GM18508 (cell line): ENCODE data around the gene NKG7.

Experiments
- ATAC-seq: cut with Tn5 transposase; IDR thresholded peaks from one replicate; pipeline ENCODE4 v1.9.1; 2021; ENCODE audit warnings: moderate number of reproducible peaks; ENCODE audit not compliant: insufficient read depth, unreplicated experiment

Gene NKG7

DNA sequence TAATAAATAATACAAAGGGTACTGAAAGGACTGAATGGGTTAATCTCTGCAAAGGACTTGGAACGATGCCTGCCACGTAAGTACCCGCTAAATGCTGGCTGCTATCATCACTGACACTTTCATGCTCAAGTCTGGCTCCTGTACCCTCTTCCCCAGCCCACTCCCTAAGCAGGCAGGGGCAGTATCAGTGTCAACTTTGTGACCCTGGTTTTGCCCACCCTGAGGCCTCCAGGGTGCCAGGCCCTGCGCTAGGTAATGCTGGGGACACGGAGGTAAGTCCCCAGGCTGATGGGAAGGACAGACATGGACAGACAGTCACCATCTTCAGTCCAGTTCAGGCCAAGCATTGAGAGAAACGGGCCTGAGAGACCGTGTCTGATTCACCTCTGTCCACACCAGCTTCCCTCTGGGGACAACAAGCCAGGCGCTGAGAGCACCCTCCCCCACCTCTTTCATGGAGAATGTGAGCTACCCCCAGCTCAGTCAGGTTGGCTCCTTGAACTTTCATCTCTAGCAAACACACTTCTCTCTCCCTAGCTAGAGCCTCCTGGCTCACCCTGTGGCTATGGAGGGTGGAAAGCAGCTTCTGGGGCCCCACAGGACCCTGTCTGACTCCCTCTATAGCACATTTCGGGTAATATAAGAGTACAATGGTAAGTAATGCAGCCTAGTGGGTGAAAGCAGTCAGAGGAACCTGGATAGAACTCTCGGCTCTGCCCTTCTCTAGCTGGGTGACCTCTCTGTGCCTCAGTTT, 7.1 kb downstream of the NKG7 start:
- ATAC-seq: no peak

GRCh38 chr19:51364200-51365106, 8.0 kb downstream of the NKG7 start:
- ATAC-seq: no peak

GRCh38 chr19:51361239-51361638, 11.2 kb downstream of the NKG7 start:
- no peak for ATAC-seq

DNA sequence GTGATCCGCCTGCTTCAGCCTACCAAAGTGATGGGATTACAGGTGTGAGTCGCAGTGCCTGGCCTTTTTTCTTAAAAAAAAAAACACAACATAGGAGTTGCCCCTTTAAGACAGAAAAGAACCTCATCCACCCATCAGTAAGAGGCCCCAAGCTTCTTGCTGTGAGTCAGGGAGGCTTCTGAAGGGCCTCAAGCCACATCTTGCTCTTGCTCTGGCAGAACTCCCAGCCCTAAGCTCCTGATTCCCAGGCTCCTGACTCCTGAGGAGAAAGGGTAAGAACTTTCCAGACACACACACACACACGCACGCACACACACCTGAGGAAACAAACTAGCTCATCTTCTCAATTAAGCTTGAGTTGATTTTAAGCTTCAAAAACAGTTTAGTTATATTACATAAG, 13.2 kb downstream of the NKG7 start:
- no peak for ATAC-seq

DNA sequence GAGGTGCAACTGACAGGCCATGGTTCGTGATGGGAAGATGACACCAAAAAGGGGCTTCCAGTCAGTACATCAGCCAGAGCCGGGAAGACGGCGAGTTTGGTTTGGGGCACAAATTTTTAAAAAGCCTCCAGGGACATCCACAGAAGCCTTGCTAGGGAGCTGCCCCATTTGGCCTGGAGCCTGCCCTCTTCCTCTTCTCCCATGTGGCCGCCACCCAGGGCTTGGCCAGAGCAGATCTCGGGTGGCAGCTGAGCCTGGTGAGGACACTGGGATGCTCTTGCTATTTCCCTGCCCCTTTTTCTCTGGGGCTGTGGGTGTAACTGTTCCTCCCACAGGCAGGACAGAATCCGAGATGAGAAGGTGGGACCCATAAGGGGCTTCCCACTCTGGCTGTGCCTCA, 14.5 kb downstream of the NKG7 start:
- no peak for ATAC-seq

DNA sequence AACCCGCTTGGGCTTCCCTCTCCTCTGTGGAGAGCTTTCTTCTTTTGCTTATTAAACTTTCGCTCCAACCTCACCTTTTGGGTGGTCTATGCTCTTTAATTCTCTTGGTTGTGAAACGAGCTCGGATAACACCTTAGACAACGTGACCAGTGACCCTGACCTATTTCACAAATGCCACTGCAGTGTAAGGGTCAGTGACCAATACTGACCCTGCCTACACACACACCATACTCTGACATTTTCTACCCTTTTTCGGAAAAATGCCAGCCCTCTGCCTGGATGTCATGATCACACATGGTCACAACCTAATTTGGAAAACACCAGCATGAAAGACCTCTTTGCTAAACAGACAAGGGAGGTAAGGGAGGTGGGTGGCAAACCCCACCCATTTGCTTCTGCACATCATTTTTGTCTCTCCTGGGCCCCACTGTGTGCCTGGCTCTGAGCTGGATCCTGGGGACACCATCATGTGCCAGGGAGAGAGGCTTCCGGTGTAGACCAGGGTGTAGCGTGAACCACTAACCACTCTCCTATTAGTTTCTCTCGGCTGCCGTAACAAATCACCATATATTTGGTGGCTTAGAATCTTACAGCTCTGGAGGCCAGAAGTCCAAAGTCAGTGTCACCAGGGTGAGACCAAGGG, 16.2 kb downstream of the NKG7 start:
- ATAC-seq: no peak

GRCh38 chr19:51354742-51355148, 17.7 kb downstream of the NKG7 start:
- ATAC-seq: no peak

- no peak for ATAC-seq
These were observed 18.2 kb downstream of the NKG7 start for GRCh38 chr19:51354103-51354741.

DNA sequence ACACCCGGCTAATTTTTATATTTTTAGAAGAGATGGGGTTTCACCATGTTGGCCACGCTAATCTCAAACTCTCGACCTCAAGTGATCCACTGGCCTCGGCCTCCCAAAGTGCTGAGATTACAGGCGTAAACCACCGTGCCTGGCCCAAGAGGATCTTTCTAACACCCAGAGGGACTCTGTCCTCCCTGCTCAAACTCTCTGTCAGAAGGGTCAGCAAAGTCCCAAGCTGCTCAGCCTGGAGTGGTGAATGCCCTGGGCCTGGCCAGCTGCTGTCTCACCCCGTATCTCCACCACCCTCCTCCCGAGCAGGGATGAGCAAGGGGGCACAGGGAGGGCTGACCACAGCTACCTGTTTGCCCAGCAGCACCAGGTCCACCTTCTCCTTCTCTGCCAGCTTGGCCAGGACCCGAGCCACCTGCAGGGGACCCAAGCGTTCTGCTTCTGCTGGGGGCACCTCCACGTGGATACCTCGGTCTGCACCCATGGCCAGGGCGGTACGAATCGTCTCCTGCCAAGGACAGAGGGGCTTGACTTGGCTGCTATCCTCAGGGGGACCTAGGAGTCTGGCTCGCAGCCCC, 19.6 kb downstream of the NKG7 start:
- ATAC-seq: no peak

DNA sequence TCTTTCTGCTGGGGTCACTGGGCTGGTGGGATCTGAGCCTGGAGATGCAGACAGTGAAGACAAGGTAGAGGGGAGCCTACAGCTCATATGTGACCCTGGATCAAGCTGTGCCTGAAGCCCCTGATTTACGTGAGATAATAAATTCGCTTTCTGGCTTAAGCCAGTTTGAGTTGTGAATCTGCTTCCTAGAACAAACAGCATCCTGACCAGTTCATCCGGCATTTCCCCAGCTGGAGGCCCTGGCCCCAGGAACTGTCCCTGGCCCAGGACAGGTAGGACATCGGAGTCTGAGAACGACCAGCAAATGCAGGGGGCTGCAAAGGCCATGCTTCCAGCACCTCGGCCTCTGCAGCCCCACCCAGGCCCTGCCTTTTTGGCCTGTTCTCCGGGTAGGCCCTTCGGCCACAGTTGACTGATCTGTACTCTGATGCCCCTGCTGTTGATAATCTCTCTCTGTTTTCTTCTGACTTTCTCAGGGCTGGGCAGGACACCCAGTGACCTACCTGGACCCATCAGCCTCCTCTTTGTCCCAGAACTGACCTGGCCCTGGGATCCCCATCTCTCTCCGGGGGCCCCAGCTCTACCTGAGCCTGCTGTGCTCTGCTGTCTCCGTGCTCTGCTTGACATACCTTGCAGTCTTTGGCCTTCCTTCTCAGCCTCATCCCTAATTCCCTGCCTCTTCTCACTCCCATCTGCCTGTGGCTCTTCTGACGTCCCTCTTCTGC, 21.0 kb downstream of the NKG7 start:
- no peak for ATAC-seq

GRCh38 chr19:51347209-51347928, 25.1 kb downstream of the NKG7 start:
- ATAC-seq: no peak

- no peak for ATAC-seq
These were observed 25.7 kb downstream of the NKG7 start for GRCh38 chr19:51346742-51347141.

- ATAC-seq: no peak
These were observed 27.3 kb downstream of the NKG7 start for GRCh38 chr19:51345076-51345620.

DNA sequence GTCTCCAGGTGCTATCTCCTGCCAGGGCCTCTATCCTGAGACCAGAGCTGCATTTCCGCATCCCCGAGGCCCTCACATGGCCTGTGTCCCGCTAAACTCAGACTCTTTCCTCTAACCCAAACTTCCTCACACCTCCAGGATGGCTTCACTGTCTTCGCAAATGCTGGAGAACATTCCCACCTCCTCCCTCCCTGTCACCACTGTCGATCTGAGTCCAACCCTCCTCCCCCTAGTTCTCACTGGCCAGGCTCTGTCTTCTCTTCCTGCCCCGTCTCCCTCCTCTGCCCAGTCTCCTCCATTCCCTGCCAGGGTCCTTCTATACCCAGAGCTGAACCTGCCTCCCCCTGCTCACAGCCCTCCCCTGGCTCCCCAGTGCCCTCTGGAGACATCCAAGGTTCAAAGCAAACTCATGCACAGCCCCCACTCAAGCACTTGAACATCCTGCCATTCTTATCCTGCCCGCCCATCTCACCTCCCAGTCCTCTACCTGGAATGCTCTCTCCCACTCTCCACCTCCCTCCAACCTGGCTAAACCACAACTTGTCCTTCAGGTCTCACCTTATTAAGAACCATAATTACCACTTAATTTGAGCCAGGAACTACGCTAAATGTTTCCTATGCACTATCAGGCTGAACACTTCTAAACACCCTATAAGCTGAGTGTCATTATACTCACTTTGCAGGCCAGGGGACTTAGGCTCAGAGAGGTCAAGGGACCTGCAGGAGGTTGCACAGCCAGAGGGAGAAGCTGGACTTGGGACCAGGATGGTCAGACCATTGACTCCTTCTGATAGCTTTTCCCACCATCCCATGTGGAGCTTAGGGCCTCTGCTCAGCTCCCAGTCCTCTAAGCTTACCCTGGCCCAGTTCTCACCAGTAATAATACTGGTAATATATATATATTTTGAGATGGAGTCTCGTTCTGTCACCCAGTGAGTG, 29.6 kb downstream of the NKG7 start:
- no peak for ATAC-seq

DNA sequence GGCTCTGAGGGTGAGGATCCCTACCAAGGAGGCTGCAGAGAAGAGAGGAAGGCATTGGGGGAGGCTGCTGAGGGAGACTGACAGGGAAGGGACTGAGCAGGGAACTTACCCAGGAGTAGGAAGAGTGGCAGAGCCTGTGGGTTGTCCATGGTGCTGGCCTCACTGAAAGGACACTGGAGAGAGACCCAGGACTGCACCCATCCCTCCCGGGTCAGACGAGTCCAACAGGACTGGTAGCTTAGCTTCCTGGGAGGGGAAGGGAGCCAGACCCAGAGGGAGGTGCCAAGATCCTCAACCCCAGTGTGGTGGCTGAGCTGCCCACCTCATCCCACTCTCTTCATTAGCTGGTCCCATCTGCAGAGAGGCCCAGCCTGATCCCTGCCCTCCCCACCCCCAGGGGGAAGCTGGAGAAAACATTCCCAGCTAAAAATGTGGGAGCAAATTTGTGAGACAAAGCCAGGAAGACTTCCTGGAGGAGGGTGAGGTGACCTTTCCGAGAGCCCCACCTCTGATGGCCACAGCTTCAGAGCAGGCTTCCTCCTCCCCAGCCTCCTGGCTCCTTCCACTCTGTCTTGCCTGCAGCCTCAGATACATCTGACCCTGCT, 30.4 kb downstream of the NKG7 start, which contains the start of gene VSIG10L:
TSS of gene VSIG10L (minus strand) at position 164 of the 605 bp plus-strand sequence. CDS start at position 149, 15 bp downstream.
- ATAC-seq: no peak

DNA sequence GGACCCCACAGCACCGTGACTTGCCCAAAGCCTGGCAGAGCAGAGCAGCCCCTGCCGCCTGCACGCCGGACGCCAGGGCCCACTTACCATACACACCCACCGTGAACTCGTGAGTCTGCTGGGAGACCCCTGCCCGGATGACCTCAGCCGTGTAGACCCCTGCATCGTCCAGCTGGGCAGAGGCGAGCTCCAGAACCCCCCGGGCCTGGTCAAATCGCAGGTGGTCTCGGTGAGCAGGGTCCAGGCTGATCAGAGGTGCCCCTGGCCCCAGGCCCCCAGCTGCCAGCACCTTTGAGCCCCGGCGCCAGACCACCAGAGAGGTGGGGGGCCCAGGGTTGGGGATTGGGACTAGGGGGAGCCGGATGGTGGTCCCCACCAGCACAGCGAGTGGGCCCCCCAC, 31.4 kb downstream of the NKG7 start:
- ATAC-seq: no peak
